ENCODE data around the gene CELF5. TPM values are rescaled to one million over a fixed set of nuclear protein-coding genes. Genes with fewer than 3 reads are reported as not detected.

The CELF5 gene
- polyA plus RNA-seq, 2 donors = 0.06 to 0.16 TPM

DNA sequence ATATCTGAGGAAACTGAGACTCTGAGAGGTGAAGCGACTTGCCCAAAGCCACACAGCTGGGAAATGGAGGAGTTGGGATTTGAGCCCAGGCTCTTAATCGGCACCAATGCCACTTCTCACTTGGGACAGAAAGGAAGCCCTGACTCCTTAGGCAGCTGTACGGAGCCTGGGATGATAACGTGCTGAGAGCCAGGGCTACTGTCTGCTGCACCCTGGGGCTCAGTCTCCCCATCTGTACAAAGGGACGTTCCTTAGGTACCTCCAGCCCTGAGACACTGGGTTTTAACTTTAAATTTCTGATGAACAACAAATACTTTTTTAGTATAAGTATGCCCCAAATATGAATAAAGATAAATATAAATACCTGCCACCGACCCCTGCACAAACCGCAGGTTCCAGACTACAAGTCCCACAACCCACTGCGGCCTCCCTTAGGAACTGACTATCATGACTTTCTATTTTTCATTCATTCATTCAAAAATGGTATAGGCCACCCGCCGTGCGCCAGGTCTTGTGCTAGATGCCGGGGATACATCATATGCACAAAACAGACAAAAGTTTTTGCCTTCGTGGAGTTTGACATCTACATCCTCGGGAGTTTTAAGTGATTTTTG, 39.5 kb upstream of the CELF5 start:
- Histone ChIP-seq H3K27ac (ENCODE audit: low read depth in 2 of 2, low read length in 1 of 2) (no peak overlapping the region), H3K9me3 (ENCODE audit: control insufficient read depth in 2 of 2, insufficient read depth in 1 of 2, low read depth in 1 of 2, low read length in 1 of 2) (no peaks in the 10 kb centered on the region)
- 15 to 18% methylated on average over 14 of the region's 14 CpGs for WGBS, 2 donors

DNA sequence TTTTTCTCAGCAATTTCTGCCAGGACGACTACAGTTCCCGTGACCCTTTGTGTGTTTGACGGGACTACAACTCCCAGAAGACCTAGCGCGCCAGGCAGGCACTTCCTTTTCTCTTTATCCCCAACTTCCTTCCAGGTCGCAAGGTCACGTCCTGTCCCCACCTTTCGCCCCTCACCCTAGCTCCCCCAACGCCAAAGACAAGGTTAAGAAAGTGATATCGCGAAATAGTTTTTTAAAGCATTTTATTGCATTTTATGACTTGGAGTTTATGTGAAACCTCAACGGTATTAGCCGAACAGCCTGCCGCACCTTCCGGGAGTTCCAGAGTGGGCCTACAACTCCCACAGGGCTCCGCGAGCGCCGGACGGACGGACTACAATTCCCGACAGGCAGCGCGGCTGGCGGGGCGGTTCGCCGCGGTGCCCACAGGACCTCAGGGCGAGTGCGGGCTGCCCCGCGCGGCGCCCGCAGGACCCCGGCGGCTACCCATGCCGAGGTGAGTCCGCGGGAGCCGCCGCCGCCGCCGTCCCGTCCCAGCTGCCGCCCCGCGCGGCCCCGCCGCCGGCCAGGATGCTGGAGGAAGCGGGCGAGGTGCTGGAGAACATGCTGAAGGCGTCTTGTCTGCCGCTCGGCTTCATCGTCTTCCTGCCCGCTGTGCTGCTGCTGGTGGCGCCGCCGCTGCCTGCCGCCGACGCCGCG, 38.9 kb upstream of the CELF5 start, which contains the start of gene NCLN:
NCLN (plus strand) TSS at position 470 of the 699 bp plus-strand sequence; CDS start at position 571, 101 bp downstream.
- H3K4me1 ChIP-seq (ENCODE audit: control insufficient read depth in 2 of 2, insufficient read depth in 2 of 2, low read length in 1 of 2) = peaks cover 9 to 19% of the 10 kb centered on the region in 2 donors
- peak within 1 kb of the TSS; percentile 81 to 87 for H3K4me3 ChIP-seq (ENCODE audit: low read depth in 1 of 2, low read length in 2 of 2)
- H3K27me3 ChIP-seq (ENCODE audit: control insufficient read depth in 1 of 2, insufficient read depth in 2 of 2, low read length in 2 of 2) = no peaks in the 10 kb centered on the region
- 0% methylated on average over 55 to 69 of the region's 69 CpGs for WGBS, 2 donors
- peaks cover 0 to 9% of the 10 kb centered on the region in 2 donors for H3K36me3 ChIP-seq (ENCODE audit: control insufficient read depth in 2 of 2, insufficient read depth in 2 of 2, low read length in 1 of 2)
- peak within 1 kb of the TSS; percentile 69 to 87 for H3K27ac ChIP-seq (ENCODE audit: low read depth in 2 of 2, low read length in 1 of 2)
- H3K9me3 ChIP-seq (ENCODE audit: control insufficient read depth in 2 of 2, insufficient read depth in 1 of 2, low read depth in 1 of 2, low read length in 1 of 2) = no peaks in the 10 kb centered on the region

More for the DNA sequence above, 39.5 kb upstream of the CELF5 start:
- H3K27me3 ChIP-seq (ENCODE audit: control insufficient read depth in 1 of 2, insufficient read depth in 2 of 2, low read length in 2 of 2) = no peaks in the 10 kb centered on the region
- peak overlapping the region; percentile 81 to 87 for H3K4me3 ChIP-seq (ENCODE audit: low read depth in 1 of 2, low read length in 2 of 2)
- peaks cover 9 to 19% of the 10 kb centered on the region in 2 donors for H3K4me1 ChIP-seq (ENCODE audit: control insufficient read depth in 2 of 2, insufficient read depth in 2 of 2, low read length in 1 of 2)
- H3K36me3 ChIP-seq (ENCODE audit: control insufficient read depth in 2 of 2, insufficient read depth in 2 of 2, low read length in 1 of 2) = peaks cover 0 to 6% of the 10 kb centered on the region in 2 donors

DNA sequence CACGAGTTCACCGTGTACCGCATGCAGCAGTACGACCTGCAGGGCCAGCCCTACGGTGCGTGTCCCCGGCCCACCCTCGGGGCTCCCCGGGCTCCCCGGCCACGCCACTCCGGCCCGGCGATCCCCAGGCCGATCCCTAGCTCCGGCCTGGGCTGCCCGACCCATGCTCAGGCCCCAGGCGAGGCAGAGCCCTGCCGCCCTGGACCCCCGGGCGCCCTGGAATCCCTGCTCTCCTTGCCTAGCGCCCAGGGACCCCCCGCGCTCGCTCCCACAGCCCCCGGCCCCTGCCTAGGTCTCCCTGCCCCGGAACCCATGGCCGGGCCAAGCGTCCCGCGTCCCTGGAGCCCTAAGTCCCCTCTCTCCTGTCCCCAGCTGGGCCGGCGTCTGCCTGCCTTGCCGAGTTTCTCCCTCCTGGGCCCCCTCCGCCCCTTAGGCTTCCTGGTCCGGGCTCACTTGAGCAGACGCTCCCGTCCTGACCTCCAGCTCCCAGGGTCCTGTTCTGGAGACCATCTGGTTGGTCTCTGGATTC, 38.2 kb upstream of the CELF5 start:
- 0 to 1% methylated on average over 27 to 38 of the region's 38 CpGs for WGBS, 2 donors
- H3K4me3 ChIP-seq (ENCODE audit: low read depth in 1 of 2, low read length in 2 of 2) = peak overlapping the region; percentile 81 to 87
- no peaks in the 10 kb centered on the region for H3K9me3 ChIP-seq (ENCODE audit: control insufficient read depth in 2 of 2, insufficient read depth in 1 of 2, low read depth in 1 of 2, low read length in 1 of 2)
- no peaks in the 10 kb centered on the region for H3K27me3 ChIP-seq (ENCODE audit: control insufficient read depth in 1 of 2, insufficient read depth in 2 of 2, low read length in 2 of 2)
- peaks cover 0 to 9% of the 10 kb centered on the region in 2 donors for H3K36me3 ChIP-seq (ENCODE audit: control insufficient read depth in 2 of 2, insufficient read depth in 2 of 2, low read length in 1 of 2)
- peak overlapping the region; percentile 58 to 87 for H3K27ac ChIP-seq (ENCODE audit: low read depth in 2 of 2, low read length in 1 of 2)
- H3K4me1 ChIP-seq (ENCODE audit: control insufficient read depth in 2 of 2, insufficient read depth in 2 of 2, low read length in 1 of 2) = peaks cover 9 to 19% of the 10 kb centered on the region in 2 donors

DNA sequence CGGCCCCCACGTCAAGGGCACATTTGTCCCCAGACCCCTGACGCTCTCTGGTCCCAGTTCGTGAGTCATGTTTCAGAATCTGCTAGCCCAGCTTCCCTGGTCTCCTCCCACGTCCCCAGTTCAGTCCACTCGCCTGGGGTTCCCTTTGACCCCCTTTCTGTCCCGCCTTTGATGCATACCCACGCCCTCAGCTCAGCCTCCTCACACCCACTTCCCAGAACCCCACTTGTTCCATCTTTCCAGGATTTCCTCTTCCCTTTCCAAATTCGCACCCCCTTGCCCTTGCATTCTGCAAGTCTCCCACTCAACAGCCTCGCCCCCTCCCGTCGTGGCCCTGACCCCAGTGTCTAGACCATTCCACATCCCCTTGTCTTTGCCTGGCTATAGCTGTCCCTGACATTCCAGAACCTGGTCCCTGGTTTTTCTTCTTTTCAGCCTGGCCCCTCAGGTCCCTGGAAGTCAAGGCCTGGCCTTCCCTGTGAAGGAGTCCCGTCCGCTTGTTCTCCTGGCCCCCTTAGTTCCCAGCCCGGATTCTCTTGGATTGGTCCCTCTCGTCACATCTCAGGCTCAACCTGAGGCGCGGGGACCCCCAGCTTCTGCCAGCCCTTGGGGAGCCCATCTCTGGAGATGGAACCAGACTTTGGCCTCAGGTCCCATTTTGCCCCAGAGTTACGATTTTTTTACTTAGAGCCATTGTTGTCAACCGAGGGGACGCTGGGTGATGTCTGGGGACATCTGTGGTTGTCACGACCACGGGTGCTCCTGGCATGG, 37.4 kb upstream of the CELF5 start:
- Histone ChIP-seq H3K4me3 (ENCODE audit: low read depth in 1 of 2, low read length in 2 of 2) (peak overlapping the region; percentile 81 to 87), H3K27me3 (ENCODE audit: control insufficient read depth in 1 of 2, insufficient read depth in 2 of 2, low read length in 2 of 2) (no peaks in the 10 kb centered on the region), H3K36me3 (ENCODE audit: control insufficient read depth in 2 of 2, insufficient read depth in 2 of 2, low read length in 1 of 2) (peaks cover 0 to 9% of the 10 kb centered on the region in 2 donors), H3K4me1 (ENCODE audit: control insufficient read depth in 2 of 2, insufficient read depth in 2 of 2, low read length in 1 of 2) (peaks cover 9 to 19% of the 10 kb centered on the region in 2 donors), H3K9me3 (ENCODE audit: control insufficient read depth in 2 of 2, insufficient read depth in 1 of 2, low read depth in 1 of 2, low read length in 1 of 2) (no peaks in the 10 kb centered on the region), H3K27ac (ENCODE audit: low read depth in 2 of 2, low read length in 1 of 2) (no peak overlapping the region)
- WGBS, 2 donors = 60 to 64% methylated on average over 23 of the region's 23 CpGs

DNA sequence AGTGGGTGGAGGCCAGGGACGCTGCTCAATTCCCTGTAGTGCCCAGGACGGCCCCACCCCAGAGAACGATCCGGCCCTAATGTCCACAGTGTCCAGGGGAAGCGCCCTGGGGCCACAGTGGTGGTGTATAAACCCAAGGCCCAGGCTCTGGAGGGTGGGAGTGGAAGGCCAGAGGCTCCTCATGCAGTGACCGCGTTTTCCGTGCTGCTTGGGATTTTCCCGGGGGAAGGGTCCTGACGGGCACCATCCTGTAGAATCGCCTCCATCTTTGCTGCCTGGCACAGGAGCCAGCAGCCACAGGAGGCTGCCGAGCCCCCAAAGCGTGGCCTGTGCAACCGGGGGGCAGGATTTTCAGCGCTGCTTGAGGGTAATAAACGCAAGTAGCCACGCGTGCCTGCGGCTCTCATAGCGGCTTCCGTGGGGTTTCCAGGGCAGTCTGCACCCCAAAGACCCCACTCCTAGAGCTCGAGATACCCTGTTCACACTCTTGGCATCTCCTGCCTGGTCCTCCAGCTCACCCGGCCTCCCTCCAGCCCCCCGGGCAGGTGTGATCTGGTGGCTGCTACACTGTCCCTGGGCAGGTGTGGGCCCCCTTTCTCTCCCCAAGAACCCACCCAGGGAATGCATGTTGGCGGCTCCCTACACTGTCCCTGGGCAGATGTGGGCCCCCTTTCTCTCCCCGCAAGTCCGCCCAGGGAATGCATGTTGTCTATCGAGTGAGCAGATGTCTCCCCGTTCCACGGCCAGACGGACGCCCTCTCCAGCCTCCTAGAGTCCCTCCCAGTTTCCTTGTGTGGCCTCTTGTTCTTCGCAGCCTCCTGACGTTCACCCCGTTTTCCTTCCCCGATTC, 36.6 kb upstream of the CELF5 start:
- WGBS, 2 donors = 83 to 88% methylated on average over 36 of the region's 36 CpGs
- Histone ChIP-seq H3K9me3 (ENCODE audit: control insufficient read depth in 2 of 2, insufficient read depth in 1 of 2, low read depth in 1 of 2, low read length in 1 of 2) (no peaks in the 10 kb centered on the region), H3K4me3 (ENCODE audit: low read depth in 1 of 2, low read length in 2 of 2) (no peak overlapping the region), H3K4me1 (ENCODE audit: control insufficient read depth in 2 of 2, insufficient read depth in 2 of 2, low read length in 1 of 2) (peaks cover 9 to 19% of the 10 kb centered on the region in 2 donors), H3K36me3 (ENCODE audit: control insufficient read depth in 2 of 2, insufficient read depth in 2 of 2, low read length in 1 of 2) (peaks cover 0 to 15% of the 10 kb centered on the region in 2 donors), H3K27ac (ENCODE audit: low read depth in 2 of 2, low read length in 1 of 2) (no peak overlapping the region), H3K27me3 (ENCODE audit: control insufficient read depth in 1 of 2, insufficient read depth in 2 of 2, low read length in 2 of 2) (no peaks in the 10 kb centered on the region)

DNA sequence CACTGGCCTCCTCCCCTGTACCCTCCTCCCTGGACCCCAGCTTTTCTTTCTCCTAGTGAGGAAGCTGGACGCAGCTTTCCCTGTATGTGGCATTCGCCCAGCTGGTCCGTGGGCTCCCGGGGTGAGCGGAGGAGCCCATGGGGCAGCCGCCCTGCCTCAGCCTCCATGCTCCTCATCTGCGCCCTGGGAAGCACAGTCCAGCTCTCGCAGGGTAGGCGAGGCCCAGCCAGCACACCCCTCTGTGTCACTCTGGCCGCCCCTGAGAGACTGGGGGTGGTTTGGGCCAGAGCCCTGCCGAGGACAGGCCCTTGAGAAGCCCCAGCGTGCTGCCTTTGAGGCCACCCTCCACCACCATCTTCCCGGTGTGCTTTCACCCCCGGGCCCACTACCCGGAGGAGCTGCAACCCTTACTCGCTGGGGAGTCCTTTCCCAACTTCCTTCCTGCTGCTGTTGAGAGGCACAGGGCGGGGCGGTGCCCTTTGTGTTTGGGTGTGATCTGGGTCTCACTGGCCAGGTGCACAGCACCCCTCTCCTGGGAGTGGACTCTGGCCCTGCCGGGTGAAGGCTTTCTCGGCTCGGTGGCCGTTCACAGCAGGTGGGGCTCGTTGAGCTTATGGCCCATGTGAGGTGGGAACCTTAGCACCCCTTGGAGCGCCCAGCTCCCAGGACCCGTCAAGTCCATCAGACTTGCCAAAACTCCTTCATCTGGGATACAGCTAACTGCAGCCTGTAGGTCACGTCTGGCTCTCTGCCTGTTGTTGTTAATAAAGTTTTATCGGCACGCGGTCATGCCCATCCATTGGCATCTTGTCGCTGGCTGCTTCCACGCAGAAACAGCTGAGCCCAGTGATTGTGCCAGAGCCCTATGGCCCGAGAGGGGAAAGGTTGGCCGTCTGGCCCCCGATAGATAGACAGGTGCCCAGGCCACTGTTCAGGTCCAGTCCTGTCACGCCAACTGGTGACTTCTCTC, 35.5 kb upstream of the CELF5 start:
- Histone ChIP-seq H3K4me3 (ENCODE audit: low read depth in 1 of 2, low read length in 2 of 2) (no peak overlapping the region), H3K9me3 (ENCODE audit: control insufficient read depth in 2 of 2, insufficient read depth in 1 of 2, low read depth in 1 of 2, low read length in 1 of 2) (no peaks in the 10 kb centered on the region), H3K4me1 (ENCODE audit: control insufficient read depth in 2 of 2, insufficient read depth in 2 of 2, low read length in 1 of 2) (peaks cover 9 to 19% of the 10 kb centered on the region in 2 donors), H3K27me3 (ENCODE audit: control insufficient read depth in 1 of 2, insufficient read depth in 2 of 2, low read length in 2 of 2) (no peaks in the 10 kb centered on the region), H3K27ac (ENCODE audit: low read depth in 2 of 2, low read length in 1 of 2) (no peak overlapping the region), H3K36me3 (ENCODE audit: control insufficient read depth in 2 of 2, insufficient read depth in 2 of 2, low read length in 1 of 2) (peaks cover 0 to 24% of the 10 kb centered on the region in 2 donors)
- WGBS, 2 donors = 87 to 92% methylated on average over 35 of the region's 35 CpGs

DNA sequence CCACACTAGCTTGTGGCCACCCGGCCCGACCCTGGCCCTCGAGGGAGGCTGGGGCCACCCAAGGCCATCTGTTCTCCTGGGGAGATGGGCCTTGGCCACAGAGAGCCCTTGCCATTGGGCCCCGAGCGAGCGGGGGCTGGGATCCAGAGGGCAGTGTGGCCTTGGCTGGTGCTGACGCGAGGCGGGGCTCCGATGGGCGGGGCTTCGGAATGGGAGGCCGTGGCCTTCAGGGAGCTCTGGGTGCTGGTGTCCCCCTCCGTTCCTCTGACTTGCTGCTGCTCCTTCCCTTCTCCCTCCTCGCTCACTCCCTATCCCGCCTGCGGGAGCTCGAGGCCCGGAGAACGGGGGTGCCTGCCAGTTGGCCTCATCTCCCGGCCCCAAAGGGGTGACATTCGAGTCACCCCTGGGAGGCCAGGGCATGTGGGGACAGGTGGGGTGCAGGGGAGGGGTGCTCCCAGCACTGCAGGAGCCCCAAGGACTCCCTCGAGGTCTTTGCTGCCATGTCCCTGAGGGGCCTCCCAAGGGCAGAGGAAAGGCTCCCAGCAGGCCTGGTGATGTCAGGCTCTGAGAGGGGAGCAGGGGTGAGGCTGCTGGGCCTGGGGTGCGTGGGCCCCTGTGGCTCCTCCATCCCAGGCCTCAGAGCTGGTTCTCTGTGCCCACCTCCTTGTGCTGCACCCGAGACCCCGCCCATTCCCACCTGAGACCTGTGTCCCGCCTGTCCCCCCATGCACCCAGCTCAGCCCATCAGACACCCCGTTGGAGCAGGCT, 34.6 kb upstream of the CELF5 start:
- no peaks in the 10 kb centered on the region for H3K9me3 ChIP-seq (ENCODE audit: control insufficient read depth in 2 of 2, insufficient read depth in 1 of 2, low read depth in 1 of 2, low read length in 1 of 2)
- H3K4me3 ChIP-seq (ENCODE audit: low read depth in 1 of 2, low read length in 2 of 2) = no peak overlapping the region
- H3K27me3 ChIP-seq (ENCODE audit: control insufficient read depth in 1 of 2, insufficient read depth in 2 of 2, low read length in 2 of 2) = no peaks in the 10 kb centered on the region
- peaks cover 9 to 19% of the 10 kb centered on the region in 2 donors for H3K4me1 ChIP-seq (ENCODE audit: control insufficient read depth in 2 of 2, insufficient read depth in 2 of 2, low read length in 1 of 2)
- peaks cover 0 to 25% of the 10 kb centered on the region in 2 donors for H3K36me3 ChIP-seq (ENCODE audit: control insufficient read depth in 2 of 2, insufficient read depth in 2 of 2, low read length in 1 of 2)
- WGBS, 2 donors = 63 to 85% methylated on average over 28 of the region's 28 CpGs
- H3K27ac ChIP-seq (ENCODE audit: low read depth in 2 of 2, low read length in 1 of 2) = no peak overlapping the region

DNA sequence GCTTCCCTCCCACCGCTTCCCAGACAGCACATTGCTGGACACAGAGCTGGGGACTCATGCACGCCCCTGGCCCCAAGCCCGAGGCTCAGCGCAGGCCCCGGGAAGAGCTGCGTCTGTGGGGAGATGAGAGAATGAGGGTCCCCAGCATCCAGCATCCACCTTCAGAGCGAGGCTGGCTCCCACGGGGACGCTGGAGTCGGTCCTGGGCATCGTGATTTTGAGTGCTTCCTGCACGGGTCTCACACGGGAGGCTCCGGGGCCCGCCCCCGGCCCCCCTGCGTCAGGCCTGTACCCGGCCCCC, 34.0 kb upstream of the CELF5 start:
- no peak overlapping the region for H3K4me3 ChIP-seq (ENCODE audit: low read depth in 1 of 2, low read length in 2 of 2)
- H3K9me3 ChIP-seq (ENCODE audit: control insufficient read depth in 2 of 2, insufficient read depth in 1 of 2, low read depth in 1 of 2, low read length in 1 of 2) = no peaks in the 10 kb centered on the region
- H3K36me3 ChIP-seq (ENCODE audit: control insufficient read depth in 2 of 2, insufficient read depth in 2 of 2, low read length in 1 of 2) = peaks cover 0 to 25% of the 10 kb centered on the region in 2 donors
- no peaks in the 10 kb centered on the region for H3K27me3 ChIP-seq (ENCODE audit: control insufficient read depth in 1 of 2, insufficient read depth in 2 of 2, low read length in 2 of 2)
- WGBS, 2 donors = 95% methylated on average over 15 to 18 of the region's 18 CpGs
- no peak overlapping the region for H3K27ac ChIP-seq (ENCODE audit: low read depth in 2 of 2, low read length in 1 of 2)
- H3K4me1 ChIP-seq (ENCODE audit: control insufficient read depth in 2 of 2, insufficient read depth in 2 of 2, low read length in 1 of 2) = peaks cover 9 to 19% of the 10 kb centered on the region in 2 donors

Measured in esophagus (tissue), 2 donors.